Smooth muscle cell (in vitro differentiated cells): ENCODE results near the gene STRN3. TPM values are rescaled to one million over a fixed set of nuclear protein-coding genes. Genes with fewer than 3 reads are reported as not detected.

Source experiments
- DNase-seq: peaks from one replicate; lab custom pipeline; 2025; ENCODE audit not compliant: unreplicated experiment; lab: John Stamatoyannopoulos, UW
- H2AFZ ChIP-seq: fragments of 200-600 bp; sonication (generic); 2 replicates; pipeline ENCODE4 v1.6.0; 2016; ENCODE audit warnings: antibody characterized with exemption, low read depth, mild to moderate bottlenecking
- H3F3A ChIP-seq: fragments of 200-600 bp; sonication (generic); 2 replicates; pipeline ENCODE4 v1.6.0; 2017; ENCODE audit warnings: antibody characterized with exemption, low read depth
- H3K27ac ChIP-seq: fragments of 200-600 bp; sonication (generic); 2 replicates; pipeline ENCODE4 v1.5.1; 2016; ENCODE audit warnings: low read depth, mild to moderate bottlenecking
- H3K27me3 ChIP-seq: fragments of 200-600 bp; sonication (generic); 2 replicates; pipeline ENCODE4 v1.6.1; 2016; ENCODE audit warnings: low read depth, mild to moderate bottlenecking
- H3K36me3 ChIP-seq: fragments of 200-600 bp; sonication (generic); 2 replicates; pipeline ENCODE4 v1.5.1; 2016; ENCODE audit warnings: low read depth
- H3K4me1 ChIP-seq: fragments of 200-600 bp; sonication (generic); 2 replicates; pipeline ENCODE4 v1.5.1; 2016; ENCODE audit warnings: low read depth
- H3K4me2 ChIP-seq: fragments of 200-600 bp; sonication (generic); 2 replicates; pipeline ENCODE4 v1.6.0; 2016; ENCODE audit warnings: mild to moderate bottlenecking
- H3K4me3 ChIP-seq: fragments of 200-600 bp; sonication (generic); 2 replicates; pipeline ENCODE4 v1.5.1; 2016; ENCODE audit warnings: mild to moderate bottlenecking
- H3K79me2 ChIP-seq: fragments of 200-600 bp; sonication (generic); 2 replicates; pipeline ENCODE4 v1.6.0; 2016; ENCODE audit warnings: low read depth, mild to moderate bottlenecking
- H3K9ac ChIP-seq: fragments of 200-600 bp; sonication (generic); 2 replicates; pipeline ENCODE4 v1.6.0; 2016; ENCODE audit warnings: low read depth
- H3K9me3 ChIP-seq: fragments of 200-600 bp; sonication (generic); replicated peaks from 2 replicates; pipeline ENCODE4 v1.5.1; 2016; ENCODE audit warnings: low read depth
- H4K20me1 ChIP-seq: fragments of 200-600 bp; sonication (generic); 2 replicates; pipeline ENCODE4 v1.6.0; 2016; ENCODE audit warnings: low read depth
- CTCF ChIP-seq: fragments of 200-600 bp; sonication (generic); IDR thresholded peaks from 2 replicates; pipeline ENCODE4 v1.5.1; 2017; ENCODE audit warnings: borderline replicate concordance, mild to moderate bottlenecking, antibody characterized with exemption; ENCODE audit not compliant: insufficient read depth, poor library complexity, severe bottlenecking
- WGBS: methylation state at CpG from one replicate; pipeline ENCODE4 v1.1.7; 2016; ENCODE audit warnings: low lambda C conversion rate; 5-methylcytosine and 5-hydroxymethylcytosine counted together
- polyA plus RNA-seq: library from polyadenylated mRNA; unstranded; fragments of >200 nt; fragmentation: Nextera tagmentation; extraction: Ambion mirVana; gene quantifications from 2 replicates; pipeline ENCODE4 v1.2.1, GENCODE V29; 2016
- total RNA-seq: library from RNA; depleted of rRNA; stranded (reverse); fragments of >200 nt; gene quantifications from 2 replicates; pipeline ENCODE4 v1.2.3, GENCODE V29; 2014

STRN3 gene
- total and polyA plus RNA-seq, 2 experiments from 2014 or later = 6.8 to 43.6 TPM

GRCh38 chr14:30949651-30950050 is 76.5 kb downstream of the STRN3 start:
- Histone ChIP-seq H3K36me3 (peaks cover 31% of the 10 kb centered on the region), H3K9ac (no peak overlapping the region), H3F3A (no peaks in the 10 kb centered on the region), H3K4me1 (no peaks in the 10 kb centered on the region), H3K27ac (no peak overlapping the region), H2AFZ (no peak overlapping the region), H3K27me3 (no peaks in the 10 kb centered on the region), H3K4me2 (no peak overlapping the region), H3K4me3 (no peak overlapping the region), H4K20me1 (peaks cover 47% of the 10 kb centered on the region), H3K79me2 (peaks cover 29% of the 10 kb centered on the region), H3K9me3 (no peaks in the 10 kb centered on the region)
- no peak for TF ChIP-seq CTCF
- WGBS = 100% methylated on average over 2 of the region's 2 CpGs
- DNase-seq = no peak

- no peak for TF ChIP-seq CTCF
- DNase-seq = no peak
- Histone ChIP-seq H3K4me3 (no peak overlapping the region), H2AFZ (no peak overlapping the region), H3K27ac (no peak overlapping the region), H4K20me1 (peaks cover 51% of the 10 kb centered on the region), H3K4me1 (peaks cover 7% of the 10 kb centered on the region), H3K27me3 (no peaks in the 10 kb centered on the region), H3K9me3 (no peaks in the 10 kb centered on the region), H3K9ac (no peak overlapping the region), H3F3A (no peaks in the 10 kb centered on the region), H3K79me2 (peaks cover 63% of the 10 kb centered on the region), H3K36me3 (peaks cover 31% of the 10 kb centered on the region), H3K4me2 (no peak overlapping the region)
- WGBS = 96% methylated on average over 4 of the region's 4 CpGs
Measured at GRCh38 chr14:30943694-30944093, 82.5 kb downstream of the STRN3 start.

- Histone ChIP-seq H2AFZ (no peak overlapping the region), H3F3A (no peaks in the 10 kb centered on the region), H3K4me2 (no peak overlapping the region), H3K79me2 (peaks cover 57% of the 10 kb centered on the region), H3K9ac (no peak overlapping the region), H3K36me3 (peaks cover 13% of the 10 kb centered on the region), H3K9me3 (no peaks in the 10 kb centered on the region), H4K20me1 (peaks cover 59% of the 10 kb centered on the region), H3K27me3 (no peaks in the 10 kb centered on the region), H3K4me3 (no peak overlapping the region), H3K27ac (no peak overlapping the region), H3K4me1 (peaks cover 7% of the 10 kb centered on the region)
- TF ChIP-seq CTCF = no peak
- no peak for DNase-seq
- 97% methylated on average over 4 of the region's 4 CpGs for WGBS
Measured at GRCh38 chr14:30940886-30941285, 85.3 kb downstream of the STRN3 start.

GRCh38 chr14:30938617-30939016 is 87.6 kb downstream of the STRN3 start:
- 99% methylated on average over 2 of the region's 2 CpGs for WGBS
- peaks cover 54% of the 10 kb centered on the region for H3K79me2 ChIP-seq
- H3K36me3 ChIP-seq = peaks cover 18% of the 10 kb centered on the region
- no peak overlapping the region for H3K27ac ChIP-seq
- H3K9ac ChIP-seq = no peak overlapping the region
- no peaks in the 10 kb centered on the region for H3F3A ChIP-seq
- H2AFZ ChIP-seq = no peak overlapping the region
- peaks cover 57% of the 10 kb centered on the region for H4K20me1 ChIP-seq
- H3K4me1 ChIP-seq = peaks cover 7% of the 10 kb centered on the region
- no peak for DNase-seq
- TF ChIP-seq CTCF = no peak
- no peak overlapping the region for H3K4me2 ChIP-seq
- H3K9me3 ChIP-seq = no peaks in the 10 kb centered on the region
- H3K27me3 ChIP-seq = no peaks in the 10 kb centered on the region
- no peak overlapping the region for H3K4me3 ChIP-seq
